Psoas muscle (tissue), 8 donors: ENCODE data around the gene STRN. TPM values are rescaled to one million over a fixed set of nuclear protein-coding genes. Genes with fewer than 3 reads are reported as not detected.
"Not testable (repeated sequence)": the region's sequence is repeated elsewhere in the genome, so short reads cannot be mapped to it uniquely, and the experiment has no call there.

Source experiments
- ATAC-seq, 4 donors: fragments of 200-7000 bp; cut with Tn5 transposase; one replicate each; pipeline ENCODE4 v1.9.1; 2020; ENCODE audit warnings: moderate library complexity in 3 of 4, mild to moderate bottlenecking in 2 of 4
- DNase-seq, 2 donors: peaks; one replicate each; pipeline ENCODE4 v3.0.0-alpha.2; 2020
- H3K27ac ChIP-seq: fragments of 200-600 bp; one replicate; pipeline ENCODE4 v1.8.0; 2022
- H3K27me3 ChIP-seq, 3 donors: fragments of 200-600 bp in 1 of 3; one replicate each; pipeline versions ENCODE4 v1.6.1 to v1.8.0; 2013 to 2022; ENCODE audit warnings: low read length in 2 of 3, mild to moderate bottlenecking in 2 of 3, moderate library complexity in 1 of 3; ENCODE audit not compliant: insufficient read depth in 3 of 3
- H3K36me3 ChIP-seq, 2 donors: fragments of 200-600 bp in 1 of 2; one replicate each; pipeline versions ENCODE4 v1.6.1 to v1.8.0; 2013 to 2022; ENCODE audit warnings: low read depth in 1 of 2, mild to moderate bottlenecking in 1 of 2, moderate library complexity in 1 of 2; ENCODE audit not compliant: insufficient read depth in 1 of 2
- H3K4me1 ChIP-seq: fragments of 200-600 bp; one replicate; pipeline ENCODE4 v1.8.0; 2022
- H3K4me3 ChIP-seq: fragments of 200-600 bp; one replicate; pipeline ENCODE4 v1.8.0; 2022; ENCODE audit warnings: mild to moderate bottlenecking
- H3K9me3 ChIP-seq: fragments of 200-600 bp; one replicate; pipeline ENCODE4 v1.8.0; 2022
- WGBS, 3 donors: extraction: QIAGEN DNeasy Blood & Tissue Kit; methylation state at CpG; one replicate each; pipeline versions ENCODE4 v1.1.6 to v1.1.7; 2013; 5-methylcytosine and 5-hydroxymethylcytosine counted together
- intact Hi-C, 2 donors: fragments of 100-400 bp; cut with DNase I; formaldehyde crosslinking; loops; one replicate each; pipeline versions ENCODE4 v1.11.0 to v1.14.2; 2022
- polyA plus RNA-seq, 3 donors: library from polyadenylated mRNA; stranded (reverse); fragments of 200-250 nt; gene quantifications; one replicate each; pipeline ENCODE4 v1.2.3, GENCODE V29; 2013
- total RNA-seq, 4 donors: library from RNA; stranded (reverse); fragmentation: NEBNext Ultra II Directional in 2 of 4; extraction: Animal tissue kit (Norgen Biotek cat#: 25700) in 2 of 4; gene quantifications; one replicate each; pipeline versions ENCODE4 v1.2.1 to v1.2.4, GENCODE V29; 2021 to 2023
- TF ChIP-seq, protein P1 (sequence below): fragments of 200-600 bp; IDR thresholded peaks from one replicate; pipeline ENCODE4 v1.8.0; 2022; ENCODE audit warnings: antibody characterized with exemption
- donor health status: healthy with polysubstance abuse.
- donor health status: DM: no; HTN: no; CAD: no; lungs with moderate emphysema.
- donor health status: Bipolar disorder and iron deficiency.
- donor health status: healthy.
- donor health status: DM: yes; HTN: yes; CAD: no.
- donor health status: DM: no; HTN: no; CAD: no.
- donor health status: DM: no; HTN: no; CAD: no.
- donor health status: DM: yes; HTN: yes; CAD: no.

Gene STRN
- total and polyA plus RNA-seq, 7 donors: 12.7 to 48.5 (median 29.1) TPM

DNA sequence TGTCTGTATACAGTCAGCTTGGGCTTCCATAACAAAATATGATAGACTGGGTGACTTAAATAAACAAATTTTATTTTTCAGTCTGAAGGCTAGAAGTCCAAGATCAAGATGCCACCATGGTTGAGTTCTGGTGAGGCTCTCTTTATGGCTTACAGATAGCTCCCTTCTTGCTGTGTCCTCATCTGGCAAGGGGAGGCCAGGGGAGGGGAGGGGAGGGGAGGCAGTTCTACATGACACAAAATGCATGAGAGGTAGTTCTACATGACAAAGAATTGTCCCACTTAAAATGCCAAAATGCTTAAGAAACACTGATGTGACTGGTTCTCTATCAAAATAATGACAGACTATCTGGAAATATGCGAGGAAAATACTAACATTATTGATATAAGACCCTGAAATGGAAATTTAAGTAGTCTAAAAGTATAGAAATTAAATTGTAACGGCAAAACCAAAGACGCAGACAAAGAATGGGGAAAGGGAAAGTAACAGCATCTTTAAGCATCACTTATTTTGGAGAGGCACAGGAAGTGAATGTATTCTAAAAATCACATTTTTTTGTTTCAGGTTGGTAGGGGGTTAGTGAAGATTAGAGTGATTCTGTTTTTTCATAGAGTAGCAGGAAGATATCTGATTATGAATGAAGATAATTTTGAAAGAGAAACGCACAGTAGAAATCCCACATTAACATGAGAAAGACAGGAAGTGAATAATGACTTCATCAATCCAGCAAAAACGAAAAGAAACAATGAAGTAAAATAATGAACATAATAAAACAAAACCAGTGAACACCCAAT, 131.4 kb downstream of the STRN start:
- H3K36me3 ChIP-seq: no peaks in the 10 kb centered on the region
- H3K27ac ChIP-seq: no peak overlapping the region
- no peaks in the 10 kb centered on the region for H3K4me1 ChIP-seq
- intact Hi-C loops: no loop called here
- no peak overlapping the region for H3K4me3 ChIP-seq
- TF ChIP-seq, protein P1, sequence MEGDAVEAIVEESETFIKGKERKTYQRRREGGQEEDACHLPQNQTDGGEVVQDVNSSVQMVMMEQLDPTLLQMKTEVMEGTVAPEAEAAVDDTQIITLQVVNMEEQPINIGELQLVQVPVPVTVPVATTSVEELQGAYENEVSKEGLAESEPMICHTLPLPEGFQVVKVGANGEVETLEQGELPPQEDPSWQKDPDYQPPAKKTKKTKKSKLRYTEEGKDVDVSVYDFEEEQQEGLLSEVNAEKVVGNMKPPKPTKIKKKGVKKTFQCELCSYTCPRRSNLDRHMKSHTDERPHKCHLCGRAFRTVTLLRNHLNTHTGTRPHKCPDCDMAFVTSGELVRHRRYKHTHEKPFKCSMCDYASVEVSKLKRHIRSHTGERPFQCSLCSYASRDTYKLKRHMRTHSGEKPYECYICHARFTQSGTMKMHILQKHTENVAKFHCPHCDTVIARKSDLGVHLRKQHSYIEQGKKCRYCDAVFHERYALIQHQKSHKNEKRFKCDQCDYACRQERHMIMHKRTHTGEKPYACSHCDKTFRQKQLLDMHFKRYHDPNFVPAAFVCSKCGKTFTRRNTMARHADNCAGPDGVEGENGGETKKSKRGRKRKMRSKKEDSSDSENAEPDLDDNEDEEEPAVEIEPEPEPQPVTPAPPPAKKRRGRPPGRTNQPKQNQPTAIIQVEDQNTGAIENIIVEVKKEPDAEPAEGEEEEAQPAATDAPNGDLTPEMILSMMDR: no peak
- H3K27me3 ChIP-seq: no peaks in the 10 kb centered on the region
- H3K9me3 ChIP-seq: no peaks in the 10 kb centered on the region
- DNase-seq: no peak
- ATAC-seq: no peak
- WGBS, 3 donors: 36 to 50% (median 41%) methylated on average over 5 of the region's 5 CpGs

- Histone ChIP-seq H3K27me3 (no peaks in the 10 kb centered on the region), H3K4me3 (no peak overlapping the region), H3K4me1 (no peaks in the 10 kb centered on the region), H3K9me3 (no peaks in the 10 kb centered on the region), H3K36me3 (no peaks in the 10 kb centered on the region), H3K27ac (no peak overlapping the region)
- TF ChIP-seq, protein P1: no peak
- DNase-seq (no peak), ATAC-seq (no peak)
- 68 to 77% (median 76%) methylated on average over 2 of the region's 2 CpGs for WGBS, 3 donors
- intact Hi-C loops: no loop called here
Observed at GRCh38 chr2:36834203-36834602, 132.1 kb downstream of the STRN start.

GRCh38 chr2:36831185-36831584, 135.2 kb downstream of the STRN start:
- no peak for ATAC-seq

GRCh38 chr2:36824683-36825082, 141.7 kb downstream of the STRN start:
- 36 to 56% (median 54%) methylated on average over 2 of the region's 2 CpGs for WGBS, 3 donors

More at GRCh38 chr2:36831185-36831584, 135.2 kb downstream of the STRN start:
- H3K27ac ChIP-seq: no peak overlapping the region
- no peaks in the 10 kb centered on the region for H3K9me3 ChIP-seq
- no peaks in the 10 kb centered on the region for H3K4me1 ChIP-seq
- intact Hi-C loops: no loop called here
- H3K36me3 ChIP-seq: no peaks in the 10 kb centered on the region
- TF ChIP-seq, protein P1: no peak
- no peaks in the 10 kb centered on the region for H3K27me3 ChIP-seq
- H3K4me3 ChIP-seq: no peak overlapping the region
- 50 to 67% (median 65%) methylated on average over 1 of the region's 1 CpG for WGBS, 3 donors
- DNase-seq: no peak

DNA sequence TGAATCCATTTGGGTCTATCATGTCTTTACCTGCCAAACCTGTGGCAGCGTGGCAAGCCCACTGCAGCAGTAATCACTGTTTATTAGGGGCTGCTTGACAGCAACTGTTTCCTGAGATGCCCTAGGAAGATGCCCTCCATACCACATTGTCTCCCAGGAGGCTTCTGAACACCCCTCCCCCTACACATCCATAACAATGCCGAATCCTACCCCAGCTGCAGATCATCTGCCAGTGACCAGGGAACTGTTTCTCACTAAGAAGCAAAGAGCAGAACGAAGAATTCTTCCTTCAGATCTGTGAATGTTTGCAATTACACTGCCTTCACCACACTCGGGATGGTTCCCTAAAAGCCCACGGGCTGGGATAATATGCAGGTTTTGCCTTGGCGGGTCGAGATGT, 142.1 kb downstream of the STRN start:
- Histone ChIP-seq H3K36me3 (no peaks in the 10 kb centered on the region), H3K4me1 (no peaks in the 10 kb centered on the region), H3K9me3 (no peaks in the 10 kb centered on the region), H3K4me3 (no peak overlapping the region), H3K27ac (no peak overlapping the region), H3K27me3 (no peaks in the 10 kb centered on the region)
- TF ChIP-seq, protein P1: no peak
- intact Hi-C loops: no loop called here
- ATAC-seq (no peak), DNase-seq (no peak)
- WGBS, 3 donors: 54 to 58% (median 56%) methylated on average over 7 of the region's 7 CpGs

More at GRCh38 chr2:36824683-36825082, 141.7 kb downstream of the STRN start:
- DNase-seq, H3K27me3 ChIP-seq, H3K9me3 ChIP-seq, H3K4me3 ChIP-seq, intact Hi-C loops, ATAC-seq, H3K36me3 ChIP-seq, H3K4me1 ChIP-seq, H3K27ac ChIP-seq: not testable (repeated sequence)
